HG02938 (cell line): ENCODE data around the gene ZER1.
"Not testable (repeated sequence)": the region's sequence is repeated elsewhere in the genome, so short reads cannot be mapped to it uniquely, and the experiment has no call there.

Experiments
- ATAC-seq: cut with Tn5 transposase; IDR thresholded peaks from one replicate; pipeline ENCODE4 v1.9.1; 2021; ENCODE audit warnings: mild to moderate bottlenecking, moderate library complexity; ENCODE audit not compliant: unreplicated experiment

Gene ZER1

DNA sequence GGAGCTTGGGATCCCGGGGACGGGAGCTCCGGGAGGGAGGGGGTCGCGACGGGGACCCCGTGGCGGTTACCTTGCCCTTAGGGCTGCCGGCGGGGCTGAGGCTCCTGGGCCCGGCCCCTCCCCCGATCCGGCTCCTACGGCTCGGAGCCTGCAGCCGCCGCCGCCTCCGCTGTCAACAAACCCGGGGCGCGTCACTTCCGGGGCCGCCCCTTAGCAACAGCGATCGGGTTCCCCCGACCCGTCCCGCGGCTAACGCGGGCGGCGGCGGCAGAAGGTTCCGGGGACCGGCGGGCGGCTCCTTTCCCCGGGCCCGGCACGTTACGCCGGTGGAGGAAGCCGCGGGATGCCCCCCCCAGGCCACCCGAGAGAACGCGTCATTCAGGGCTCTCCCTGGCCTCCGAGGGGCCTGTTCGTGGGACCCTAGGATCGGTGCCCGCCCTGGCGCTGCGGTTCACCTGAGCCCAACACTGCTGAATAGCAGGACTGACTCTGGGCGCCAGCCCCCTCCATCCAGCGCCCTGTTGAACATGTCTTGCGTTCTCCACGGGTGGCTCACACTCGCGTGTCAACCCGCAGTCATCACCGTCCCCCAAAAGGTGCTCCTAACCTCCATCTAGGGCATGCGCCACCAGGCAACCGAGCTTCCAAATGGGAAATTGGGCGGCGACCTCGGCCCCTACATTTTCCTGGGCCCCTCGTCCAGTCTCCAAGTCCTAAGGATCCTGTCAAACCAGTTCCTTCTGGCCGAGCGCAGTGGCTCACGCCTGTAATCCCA is at the start of gene ZER1:
ZER1 (minus strand) TSS at position 183 of the 775 bp plus-strand sequence. CDS start 16,362 bp downstream, outside the sequence.
- peak; percentile 86 for ATAC-seq

DNA sequence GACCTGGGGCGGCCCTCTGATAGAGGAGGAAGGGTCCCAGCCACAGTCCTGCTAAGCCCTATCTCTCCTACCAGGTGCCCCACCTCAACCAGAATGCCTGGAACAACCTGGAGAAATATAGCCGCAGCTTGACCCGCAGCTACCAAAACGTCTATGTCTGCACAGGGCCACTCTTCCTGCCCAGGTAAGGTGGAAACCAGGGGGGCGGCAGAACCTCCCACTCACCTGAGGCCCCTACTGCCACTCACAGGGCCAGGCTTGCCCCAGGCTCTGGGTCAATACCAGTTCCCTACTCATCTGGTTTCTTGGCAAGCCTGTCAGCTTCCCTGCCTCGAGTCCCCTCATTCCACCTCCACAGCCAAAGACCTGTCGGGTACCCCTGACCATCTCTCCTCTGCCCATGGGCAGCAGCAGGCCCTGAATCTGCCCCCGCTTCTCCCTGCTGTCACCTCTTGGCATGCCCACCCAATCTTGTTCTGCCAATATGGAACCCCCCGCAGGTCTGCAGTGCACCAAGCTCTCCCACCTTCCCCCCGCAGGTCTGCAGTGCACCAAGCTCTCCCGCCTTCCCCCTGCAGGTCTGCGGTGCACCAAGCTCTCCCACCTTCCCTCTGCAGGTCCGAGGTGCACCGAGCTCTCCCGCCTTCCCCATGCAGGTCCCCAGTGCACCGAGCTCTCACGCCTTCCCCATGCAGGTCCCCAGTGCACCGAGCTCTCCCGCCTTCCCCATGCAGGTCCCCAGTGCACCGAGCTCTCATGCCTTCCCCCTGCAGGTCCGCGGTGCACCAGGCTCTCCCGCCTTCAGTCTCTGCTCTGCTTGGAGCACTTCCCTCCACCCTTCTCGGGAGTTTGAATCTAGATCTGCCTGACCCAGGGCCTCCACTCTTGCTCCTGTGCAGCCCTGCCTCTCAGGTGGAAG is 49.2 kb upstream of the ZER1 start:
- ATAC-seq: no peak

DNA sequence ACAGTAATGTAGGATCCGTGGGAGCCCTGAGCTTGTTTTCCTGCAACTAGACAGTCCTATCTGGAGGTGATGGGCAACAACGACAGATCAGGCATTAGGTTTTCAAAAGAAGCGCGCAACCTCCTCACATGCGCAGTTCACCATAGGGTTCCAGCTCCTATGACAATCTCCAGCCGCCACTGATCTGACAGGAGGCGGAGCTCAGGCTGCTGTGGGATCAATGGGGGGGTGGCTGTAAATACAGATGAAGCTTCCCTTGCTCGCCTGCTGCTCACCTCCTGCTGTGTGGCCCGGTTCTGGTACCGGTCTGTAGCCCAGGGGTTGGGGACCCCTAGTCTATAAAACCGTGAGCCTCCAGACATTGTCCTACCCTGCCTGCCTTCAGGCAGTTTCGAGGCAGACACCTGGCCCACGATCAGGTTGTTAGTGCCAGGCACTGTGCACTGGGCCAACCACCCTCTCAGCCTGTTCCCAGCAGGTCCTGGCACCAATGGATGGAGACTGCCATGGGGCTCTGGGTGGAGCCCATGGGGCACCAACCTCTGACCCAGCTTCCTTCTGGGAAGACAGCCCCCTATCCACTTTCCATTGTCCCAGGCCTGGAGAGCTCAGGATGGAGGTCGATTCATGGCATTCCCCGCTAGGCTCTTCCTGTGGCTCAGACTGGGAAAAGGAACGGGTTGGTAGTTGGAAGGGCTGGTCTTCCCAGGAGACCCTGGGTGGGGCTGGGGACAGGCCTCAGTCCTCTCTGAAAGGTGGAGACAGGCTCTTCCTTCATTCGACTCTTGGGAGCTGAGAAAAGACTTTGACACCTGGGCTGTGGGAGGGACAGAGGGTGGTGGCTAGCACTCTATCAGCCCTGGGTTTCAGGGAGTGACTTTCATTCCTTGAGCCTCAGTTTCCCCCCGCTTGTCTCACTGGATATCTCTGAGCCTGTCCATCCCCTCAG is 48.3 kb upstream of the ZER1 start:
- no peak for ATAC-seq

DNA sequence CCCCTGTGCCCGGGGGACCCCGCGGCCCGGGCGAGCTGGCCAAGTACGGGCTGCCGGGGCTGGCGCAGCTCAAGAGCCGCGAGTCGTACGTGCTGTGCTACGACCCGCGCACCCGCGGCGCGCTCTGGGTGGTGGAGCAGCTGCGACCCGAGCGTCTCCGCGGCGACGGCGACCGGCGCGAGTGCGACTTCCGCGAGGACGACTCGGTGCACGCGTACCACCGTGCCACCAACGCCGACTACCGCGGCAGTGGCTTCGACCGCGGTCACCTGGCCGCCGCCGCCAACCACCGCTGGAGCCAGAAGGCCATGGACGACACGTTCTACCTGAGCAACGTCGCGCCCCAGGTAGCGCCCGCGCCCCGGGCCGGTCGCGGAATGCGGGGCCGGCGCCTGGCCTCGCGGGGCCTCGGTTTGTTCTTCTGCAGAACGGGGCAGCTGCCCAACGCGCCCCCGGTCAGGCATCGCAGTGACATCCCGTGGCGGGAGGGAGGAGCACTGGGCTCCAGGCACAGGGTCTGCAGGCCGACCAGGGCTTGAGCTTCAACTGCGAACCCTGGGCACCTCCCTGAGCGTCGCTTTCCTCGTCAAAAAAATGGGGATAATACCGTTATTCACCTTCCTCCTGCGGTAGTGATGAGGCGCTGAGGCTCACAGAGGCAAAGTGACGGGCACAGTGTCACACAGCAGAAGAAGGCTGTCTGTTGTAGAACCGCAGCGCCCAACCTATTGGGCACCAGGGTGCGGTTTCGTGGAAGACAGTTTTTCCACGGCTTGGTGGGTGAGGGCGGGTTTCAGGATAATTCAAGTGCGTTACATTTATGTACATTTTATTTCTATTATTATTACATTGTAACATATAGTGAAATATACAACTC is 47.4 kb upstream of the ZER1 start:
- ATAC-seq: peak; percentile 20

DNA sequence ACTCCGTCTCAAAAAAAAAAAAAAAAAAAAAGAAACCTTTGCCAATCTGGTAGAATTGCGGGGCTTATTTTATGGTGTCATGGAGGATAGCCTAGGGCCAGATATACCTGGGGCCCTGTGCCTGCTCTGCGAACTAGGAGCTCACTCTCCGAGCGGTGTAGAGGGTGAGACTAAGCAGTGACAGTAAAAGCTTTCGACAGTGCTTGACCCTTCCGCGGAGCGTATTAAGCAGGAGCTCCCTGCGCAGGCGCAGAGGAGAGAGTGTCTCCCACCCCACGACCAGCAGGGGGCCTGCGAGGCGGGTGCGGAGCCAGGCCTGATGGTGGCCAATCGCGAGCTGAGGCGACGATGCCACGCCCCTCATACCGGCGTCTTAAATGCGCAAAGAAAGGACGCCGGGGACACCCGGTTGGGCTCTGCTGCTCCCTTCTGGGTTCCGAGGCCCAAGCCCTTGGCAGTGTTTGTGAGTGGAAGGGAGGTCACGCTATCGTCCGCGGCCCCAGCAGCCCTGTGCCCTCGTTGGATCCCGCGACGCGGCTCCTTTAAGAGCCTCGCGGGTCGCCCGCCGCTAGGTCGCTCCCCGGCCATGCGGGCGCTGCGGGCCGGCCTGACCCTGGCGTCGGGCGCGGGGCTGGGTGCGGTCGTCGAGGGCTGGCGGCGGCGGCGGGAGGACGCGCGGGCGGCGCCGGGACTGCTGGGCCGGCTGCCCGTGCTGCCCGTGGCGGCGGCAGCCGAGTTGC is 46.5 kb upstream of the ZER1 start, which contains the start of gene ENDOG:
ENDOG (plus strand) TSS at position 402 of the 740 bp plus-strand sequence; CDS start at position 587, 185 bp downstream.
- peak; percentile 64 for ATAC-seq

DNA sequence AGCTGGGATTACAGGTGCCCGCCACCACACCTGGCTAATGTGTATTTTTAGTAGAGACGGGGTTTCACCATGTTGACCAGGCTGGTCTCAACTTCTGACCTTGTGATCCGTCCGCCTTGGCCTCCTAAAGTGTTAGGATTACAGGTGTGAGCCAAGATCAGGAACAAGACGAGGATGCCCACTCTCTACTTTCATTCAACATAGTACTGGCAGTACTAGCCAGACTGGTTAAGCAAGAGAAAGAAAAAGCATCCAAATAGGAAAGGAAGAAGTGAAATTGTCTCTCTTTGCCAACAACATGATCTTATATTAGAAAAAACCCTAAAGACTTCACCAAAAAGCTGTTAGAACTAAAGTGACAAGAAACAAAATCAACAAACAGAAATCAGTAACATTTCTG is 39.1 kb upstream of the ZER1 start:
- ATAC-seq: no peak

DNA sequence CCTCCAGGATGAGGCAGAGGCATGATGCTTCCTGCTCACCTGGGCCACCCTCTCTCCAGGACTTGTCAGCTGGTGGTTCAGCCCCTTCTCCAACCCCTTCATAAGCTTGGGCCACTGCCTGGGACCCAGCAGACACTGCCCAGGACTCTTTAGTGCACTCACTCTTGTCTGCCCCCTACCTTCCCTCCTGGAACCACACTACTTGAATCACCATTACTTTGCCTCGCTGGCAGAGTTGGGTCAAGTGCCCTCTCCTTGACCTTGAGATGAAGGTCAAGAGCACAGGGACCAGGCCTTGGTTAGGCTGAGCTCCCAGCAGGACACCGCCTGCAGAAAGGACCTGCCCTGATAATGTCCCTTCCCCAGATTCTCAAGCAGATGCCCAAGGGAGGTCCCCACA is 38.1 kb upstream of the ZER1 start:
- no peak for ATAC-seq

DNA sequence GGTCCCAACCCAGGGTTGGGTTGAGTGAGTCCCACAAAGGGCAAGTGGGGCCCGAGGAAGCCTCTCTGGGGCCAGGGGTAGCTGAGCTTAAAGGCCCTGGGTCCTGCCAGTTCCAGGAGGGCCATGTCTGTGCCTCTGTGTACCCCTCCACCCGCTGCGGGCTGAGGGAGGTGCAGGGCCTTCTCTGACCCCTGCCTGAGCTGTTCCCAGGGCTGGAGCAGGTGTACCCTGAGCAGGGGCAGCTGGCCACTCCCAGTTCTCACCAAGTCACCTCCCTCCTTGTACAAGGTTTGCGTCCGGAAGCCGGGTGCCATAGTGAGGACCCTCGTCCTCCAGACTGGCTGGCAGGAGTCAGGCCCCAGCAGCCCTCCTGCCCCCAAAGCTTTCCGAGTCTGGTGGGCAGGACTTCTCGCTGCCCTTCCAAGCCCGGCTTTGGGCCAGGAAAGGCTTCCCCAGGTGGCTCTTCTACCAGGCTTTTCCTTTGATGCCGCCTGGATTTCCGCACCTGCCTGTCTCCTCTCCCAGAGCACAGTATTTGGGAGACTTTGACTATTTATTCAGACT is 37.4 kb upstream of the ZER1 start:
- ATAC-seq: no peak

DNA sequence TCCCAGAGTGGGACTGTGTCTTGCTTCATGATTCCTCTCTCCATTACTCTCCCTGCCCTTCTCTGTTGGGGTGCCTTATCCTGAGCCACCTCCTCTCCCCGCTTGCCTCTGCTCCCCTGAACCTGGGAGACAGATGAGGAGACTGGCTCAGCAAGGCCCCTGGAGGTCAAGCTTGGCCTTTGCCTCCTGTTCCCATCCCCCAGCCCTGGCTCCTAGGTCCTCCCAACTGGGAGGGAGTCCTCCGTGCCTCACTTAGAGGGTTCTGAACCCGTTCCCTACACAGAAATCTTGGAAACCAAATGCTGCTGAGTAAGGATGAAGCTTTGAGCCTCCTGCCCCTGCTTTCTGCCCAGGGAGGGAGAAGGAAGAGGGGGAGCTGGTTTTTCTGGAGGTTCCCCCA is 36.8 kb upstream of the ZER1 start:
- ATAC-seq: no peak

DNA sequence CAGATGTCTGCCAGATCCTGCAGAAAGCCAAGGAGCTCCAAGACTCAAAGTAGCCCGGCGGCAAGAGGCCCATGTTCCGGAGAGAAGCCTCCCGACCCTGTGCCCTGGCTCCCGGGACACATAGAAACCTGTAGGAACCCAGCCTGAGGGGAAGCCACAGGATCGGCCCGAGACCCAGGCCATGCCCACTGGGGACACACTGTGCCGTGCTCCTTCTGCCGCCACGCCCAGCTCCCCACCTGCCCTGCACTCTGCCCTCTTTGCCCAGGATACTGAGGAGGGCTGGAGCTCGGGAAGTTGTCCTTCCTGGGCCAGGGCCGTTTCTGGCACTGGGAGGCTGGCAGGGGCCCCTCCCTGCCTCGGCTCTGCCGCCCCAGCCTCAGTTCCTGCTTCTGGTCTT is 36.1 kb upstream of the ZER1 start:
- no peak for ATAC-seq

DNA sequence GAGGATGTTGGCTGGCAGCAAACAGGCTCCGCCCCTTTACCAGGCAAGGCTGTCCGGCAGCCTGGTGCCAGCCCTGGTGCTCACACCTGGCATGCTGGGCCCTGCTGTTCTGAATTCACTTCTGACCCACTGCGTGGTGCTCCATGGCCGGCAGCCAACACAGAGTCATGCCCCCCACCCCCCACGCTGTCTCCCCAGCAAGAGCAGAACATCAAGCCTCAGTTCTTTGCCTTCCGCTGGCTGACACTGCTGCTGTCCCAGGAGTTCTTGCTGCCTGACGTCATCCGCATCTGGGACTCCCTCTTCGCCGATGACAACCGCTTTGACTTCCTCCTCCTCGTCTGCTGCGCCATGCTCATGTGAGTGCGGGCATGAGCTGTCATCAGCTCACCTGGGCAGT is 33.9 kb upstream of the ZER1 start:
- ATAC-seq: no peak

DNA sequence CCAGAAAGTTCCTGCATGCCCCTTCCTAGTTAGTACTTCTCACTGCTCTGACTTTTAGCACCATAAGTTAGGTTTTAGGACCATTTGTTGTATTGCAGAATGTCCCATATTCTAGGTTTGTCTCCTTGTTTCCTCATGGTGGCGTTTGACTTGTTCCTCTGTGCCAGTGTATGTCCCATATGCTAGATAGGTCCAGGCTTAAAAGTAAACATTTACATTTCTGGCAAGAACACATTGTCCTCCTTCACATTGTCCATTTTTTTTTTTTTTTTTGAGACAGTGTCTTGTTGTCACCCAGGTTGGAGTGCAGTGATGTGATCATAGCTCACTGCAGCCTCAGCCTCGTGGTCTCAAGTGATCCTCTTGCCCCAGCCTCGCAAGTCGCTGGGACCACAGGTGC is 30.8 kb upstream of the ZER1 start:
- ATAC-seq: no peak

DNA sequence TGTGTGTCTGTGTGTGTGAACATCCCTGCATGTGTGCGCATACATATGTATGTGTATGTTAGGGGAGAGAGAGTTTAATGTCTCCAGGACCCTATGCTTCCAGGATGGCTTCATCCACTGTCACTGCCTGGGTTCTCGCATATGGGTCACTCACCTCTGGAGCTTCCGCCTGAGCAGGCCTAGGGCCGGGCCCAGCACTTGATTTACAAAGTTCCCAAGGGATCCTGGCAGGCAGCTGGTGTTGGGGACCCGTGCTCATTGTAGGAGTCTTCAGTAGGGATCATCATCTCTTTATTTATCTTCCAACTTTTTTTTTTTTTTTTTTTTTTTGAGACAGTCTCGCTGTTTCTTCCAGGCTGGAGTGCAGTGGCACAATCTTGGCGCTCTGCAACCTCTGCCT is 28.3 kb upstream of the ZER1 start:
- ATAC-seq: no peak

DNA sequence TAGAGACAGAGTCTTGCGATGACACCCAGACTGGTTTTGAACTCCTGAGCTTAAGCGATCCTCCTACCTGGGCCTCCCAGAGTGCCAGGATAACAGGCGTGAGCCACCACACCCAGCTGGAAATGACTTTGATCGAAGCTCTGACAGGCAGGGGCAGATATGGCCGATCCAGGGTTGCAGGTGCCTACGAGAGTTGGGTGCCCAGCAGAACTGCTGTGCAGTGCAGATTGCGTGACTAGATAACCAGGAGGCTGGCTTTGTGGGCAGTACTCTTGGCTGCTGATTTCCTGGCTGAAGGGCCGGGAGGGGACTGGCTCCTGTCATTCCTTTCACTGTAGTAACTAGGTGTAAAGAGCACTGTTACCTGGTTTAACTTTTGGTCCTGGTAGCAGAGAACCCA is 27.2 kb upstream of the ZER1 start:
- no peak for ATAC-seq

DNA sequence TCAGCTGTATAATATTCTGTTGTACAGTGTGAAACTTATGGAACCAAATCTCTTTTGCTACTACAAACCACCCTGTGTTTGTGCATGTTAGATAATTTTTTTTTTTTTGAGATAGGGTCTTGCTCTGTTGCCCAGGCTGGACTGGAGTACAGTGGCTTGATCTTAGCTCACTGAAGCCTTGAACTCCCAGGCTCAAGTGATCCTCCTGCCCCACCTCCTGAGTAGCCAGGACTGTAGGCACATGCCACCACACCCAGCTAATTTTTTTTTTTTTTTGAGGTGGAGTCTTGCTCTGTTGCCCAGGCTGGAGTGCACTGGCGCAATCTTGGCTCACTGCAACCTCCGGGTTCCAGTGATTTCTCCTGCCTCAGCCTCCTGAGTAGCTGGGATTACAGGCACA is 23.2 kb upstream of the ZER1 start:
- not testable (repeated sequence) for ATAC-seq

DNA sequence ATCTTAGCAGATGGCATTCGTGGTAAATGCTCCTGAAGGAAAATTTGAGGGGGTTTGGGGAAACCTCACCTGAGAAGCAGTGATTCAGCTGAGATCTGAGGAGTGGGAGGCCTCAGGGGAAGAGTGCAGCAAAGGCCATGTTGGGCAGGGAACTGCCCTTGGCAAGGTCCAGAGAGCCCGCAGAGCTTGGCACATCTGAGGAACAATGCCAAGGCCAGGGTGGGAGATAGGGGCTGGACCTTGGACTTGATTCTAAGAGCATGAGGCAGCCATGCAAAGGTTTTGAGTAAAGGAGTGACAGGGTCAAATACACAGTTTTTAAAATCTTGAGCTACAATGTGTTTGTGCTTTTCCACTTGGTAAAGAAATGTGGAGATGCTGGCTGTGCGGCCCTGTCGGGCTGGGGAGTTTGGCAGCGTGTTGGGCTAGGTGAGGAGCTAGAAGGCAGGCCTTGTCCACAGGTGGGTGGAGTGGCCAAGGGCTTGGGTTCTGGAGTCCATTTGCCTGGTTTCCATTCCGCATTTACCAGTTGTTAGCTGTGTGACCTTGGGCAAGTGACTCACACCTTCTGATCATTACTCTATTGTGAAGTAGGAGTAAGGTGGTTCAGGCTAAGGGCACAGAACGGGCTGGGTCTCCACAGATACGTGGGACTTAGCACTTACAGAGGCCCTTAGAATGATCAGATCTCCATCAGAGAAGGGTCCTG is 21.4 kb upstream of the ZER1 start:
- ATAC-seq: no peak

DNA sequence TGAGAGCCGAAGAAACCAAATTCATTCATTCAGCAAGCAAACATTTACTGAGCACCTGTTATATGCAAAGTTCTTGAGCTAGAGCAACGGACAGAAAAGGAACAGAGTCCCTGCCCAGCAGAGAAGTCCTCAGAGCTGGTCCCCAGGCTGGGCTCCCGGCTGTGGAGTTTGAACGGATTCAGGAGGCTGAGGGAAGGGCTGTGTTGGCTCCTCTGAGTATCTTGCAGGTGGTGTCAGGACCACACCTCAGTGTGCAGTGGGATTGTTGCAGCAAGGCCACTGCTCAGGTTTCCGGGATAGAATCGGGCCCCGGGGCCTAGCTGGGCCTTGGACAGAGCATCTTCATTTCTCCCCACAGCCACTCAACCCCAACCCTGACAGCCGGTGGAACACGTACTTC is 20.4 kb upstream of the ZER1 start:
- no peak for ATAC-seq

DNA sequence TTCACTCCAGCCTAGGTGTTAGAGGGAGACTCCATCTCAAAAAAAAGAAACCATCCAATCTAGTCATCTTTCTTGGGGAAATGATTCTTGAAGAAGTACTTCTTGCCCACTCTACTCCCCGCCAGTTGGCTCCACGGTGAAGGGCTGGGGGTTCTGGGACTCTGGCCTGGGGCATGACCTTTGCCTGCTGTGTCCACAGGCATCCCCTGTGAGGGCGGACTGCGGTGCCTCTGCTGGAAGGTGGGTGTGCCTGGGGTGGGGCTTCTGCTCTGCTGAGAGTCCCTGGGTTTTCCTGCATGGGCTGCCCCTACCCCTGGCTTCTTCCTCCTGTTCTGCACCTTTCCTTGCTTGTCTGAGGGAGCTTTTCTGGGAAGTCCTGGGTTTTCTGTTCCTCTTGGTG is 18.8 kb upstream of the ZER1 start:
- no peak for ATAC-seq
